Stomach (tissue), 9 donors: ENCODE data around the gene TEAD3. TPM values are rescaled to one million over a fixed set of nuclear protein-coding genes. Genes with fewer than 3 reads are reported as not detected.

ENCODE experiments used
- DNase-seq, 2 donors: peaks; one replicate each; pipeline versions ENCODE4 v3.0.0 to v3.0.0-alpha.2; 2013 to 2019
- H3K27ac ChIP-seq, 5 donors: fragments of 200-600 bp in 4 of 5; sonication (generic) in 4 of 5; one replicate each; pipeline ENCODE4 v1.5.1; 2013 to 2019; ENCODE audit warnings: mild to moderate bottlenecking in 1 of 5, moderate library complexity in 1 of 5
- H3K27me3 ChIP-seq, 3 donors: fragments of 200-600 bp; sonication (generic); one replicate each; pipeline ENCODE4 v1.5.1; 2017 to 2019; ENCODE audit warnings: mixed run types in 1 of 3
- H3K36me3 ChIP-seq, 4 donors: fragments of 200-600 bp; sonication (generic); 1 replicate in 3 of 4; 2 replicates in 1 of 4; pipeline ENCODE4 v1.5.1; 2016 to 2019
- H3K4me1 ChIP-seq, 4 donors: fragments of 200-600 bp; sonication (generic); one replicate each; pipeline ENCODE4 v1.5.1; 2016 to 2019
- H3K4me3 ChIP-seq, 4 donors: fragments of 200-600 bp; sonication (generic) in 3 of 4; one replicate each; pipeline ENCODE4 v1.5.1; 2016 to 2019; ENCODE audit warnings: mild to moderate bottlenecking in 1 of 4
- H3K9me3 ChIP-seq, 4 donors: fragments of 200-600 bp; sonication (generic); one replicate each; pipeline ENCODE4 v1.5.1; 2016 to 2019
- EP300 ChIP-seq: sonication (generic); formaldehyde crosslinking; IDR thresholded peaks from one replicate; pipeline ENCODE4 v1.6.1; 2017; ENCODE audit warnings: antibody characterized with exemption
- POLR2A ChIP-seq, 4 donors: fragments of 450-650 bp; IDR thresholded peaks; one replicate each; pipeline ENCODE4 v1.6.1; 2016; ENCODE audit warnings: antibody characterized with exemption in 4 of 4, control low read depth in 2 of 4, mild to moderate bottlenecking in 1 of 4, moderate library complexity in 1 of 4
- POLR2AphosphoS5 ChIP-seq, 3 donors: sonication (generic); formaldehyde crosslinking; IDR thresholded peaks; one replicate each; pipeline ENCODE4 v1.6.1; 2016; ENCODE audit warnings: antibody characterized with exemption in 3 of 3
- WGBS, 5 donors: extraction: QIAGEN DNeasy Blood & Tissue Kit in 3 of 5; methylation state at CpG; one replicate each; pipeline versions ENCODE4 v1.1.5 to v1.1.7; 2013 to 2018; 5-methylcytosine and 5-hydroxymethylcytosine counted together
- intact Hi-C: fragments of 100-400 bp; cut with DNase I; formaldehyde crosslinking; loops from one replicate; pipeline ENCODE4 v1.15.1; 2023; ENCODE audit warnings: low total_unique reads
- polyA plus RNA-seq, 3 donors: library from polyadenylated mRNA; stranded (reverse); fragments of 200-250 nt; gene quantifications; one replicate each; pipeline ENCODE4 v1.2.3, GENCODE V29; 2013
- total RNA-seq, 5 donors: library from RNA; depleted of rRNA; stranded (reverse); fragments of >200 nt; gene quantifications; one replicate each; pipeline versions ENCODE4 v1.1.0 to v1.2.3, GENCODE V29; 2014 to 2016
- TF ChIP-seq, protein P1 (sequence below), 7 experiments: fragments of 450-650 bp in 4 of 7; fragments of 200-600 bp in 3 of 7; sonication (generic) in 3 of 7; IDR thresholded peaks; one replicate each; pipeline ENCODE4 v1.5.1; 2016 to 2019; ENCODE audit warnings: antibody characterized with exemption in 7 of 7, control low read depth in 2 of 7, mild to moderate bottlenecking in 1 of 7
- donor health status: healthy with polysubstance abuse.
- donor health status: Bipolar disorder and iron deficiency.
- donor health status: healthy.

Gene TEAD3
- total and polyA plus RNA-seq, 8 donors, result 13.0 to 49.1 (median 18.9) TPM

GRCh38 chr6:35488517-35488862 is 8.4 kb downstream of the TEAD3 start:
- Histone ChIP-seq H3K4me1 (peaks cover 74 to 100% (median 86%) of the 10 kb centered on the region in 4 donors), H3K27ac (peak overlapping the region; percentile 71 to 98 (median 89)), H3K9me3 (no peaks in the 10 kb centered on the region), H3K4me3 (peak overlapping the region in 1 of 4 donors; percentile 13), H3K27me3 (no peaks in the 10 kb centered on the region), H3K36me3 (peaks cover 0 to 14% (median 12%) of the 10 kb centered on the region in 4 donors)
- TF ChIP-seq POLR2AphosphoS5 (IDR thresholded peaks at IDR 0.05) (no peak), POLR2A (IDR thresholded peaks at IDR 0.05) (no peak), EP300 (no peak)
- TF ChIP-seq, protein P1, sequence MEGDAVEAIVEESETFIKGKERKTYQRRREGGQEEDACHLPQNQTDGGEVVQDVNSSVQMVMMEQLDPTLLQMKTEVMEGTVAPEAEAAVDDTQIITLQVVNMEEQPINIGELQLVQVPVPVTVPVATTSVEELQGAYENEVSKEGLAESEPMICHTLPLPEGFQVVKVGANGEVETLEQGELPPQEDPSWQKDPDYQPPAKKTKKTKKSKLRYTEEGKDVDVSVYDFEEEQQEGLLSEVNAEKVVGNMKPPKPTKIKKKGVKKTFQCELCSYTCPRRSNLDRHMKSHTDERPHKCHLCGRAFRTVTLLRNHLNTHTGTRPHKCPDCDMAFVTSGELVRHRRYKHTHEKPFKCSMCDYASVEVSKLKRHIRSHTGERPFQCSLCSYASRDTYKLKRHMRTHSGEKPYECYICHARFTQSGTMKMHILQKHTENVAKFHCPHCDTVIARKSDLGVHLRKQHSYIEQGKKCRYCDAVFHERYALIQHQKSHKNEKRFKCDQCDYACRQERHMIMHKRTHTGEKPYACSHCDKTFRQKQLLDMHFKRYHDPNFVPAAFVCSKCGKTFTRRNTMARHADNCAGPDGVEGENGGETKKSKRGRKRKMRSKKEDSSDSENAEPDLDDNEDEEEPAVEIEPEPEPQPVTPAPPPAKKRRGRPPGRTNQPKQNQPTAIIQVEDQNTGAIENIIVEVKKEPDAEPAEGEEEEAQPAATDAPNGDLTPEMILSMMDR (IDR thresholded peaks at IDR 0.05), result no peak
- intact Hi-C loops, result no loop called here
- 68 to 76% (median 72%) methylated on average over 9 of the region's 9 CpGs for WGBS, 5 donors
- DNase-seq, result no peak

DNA sequence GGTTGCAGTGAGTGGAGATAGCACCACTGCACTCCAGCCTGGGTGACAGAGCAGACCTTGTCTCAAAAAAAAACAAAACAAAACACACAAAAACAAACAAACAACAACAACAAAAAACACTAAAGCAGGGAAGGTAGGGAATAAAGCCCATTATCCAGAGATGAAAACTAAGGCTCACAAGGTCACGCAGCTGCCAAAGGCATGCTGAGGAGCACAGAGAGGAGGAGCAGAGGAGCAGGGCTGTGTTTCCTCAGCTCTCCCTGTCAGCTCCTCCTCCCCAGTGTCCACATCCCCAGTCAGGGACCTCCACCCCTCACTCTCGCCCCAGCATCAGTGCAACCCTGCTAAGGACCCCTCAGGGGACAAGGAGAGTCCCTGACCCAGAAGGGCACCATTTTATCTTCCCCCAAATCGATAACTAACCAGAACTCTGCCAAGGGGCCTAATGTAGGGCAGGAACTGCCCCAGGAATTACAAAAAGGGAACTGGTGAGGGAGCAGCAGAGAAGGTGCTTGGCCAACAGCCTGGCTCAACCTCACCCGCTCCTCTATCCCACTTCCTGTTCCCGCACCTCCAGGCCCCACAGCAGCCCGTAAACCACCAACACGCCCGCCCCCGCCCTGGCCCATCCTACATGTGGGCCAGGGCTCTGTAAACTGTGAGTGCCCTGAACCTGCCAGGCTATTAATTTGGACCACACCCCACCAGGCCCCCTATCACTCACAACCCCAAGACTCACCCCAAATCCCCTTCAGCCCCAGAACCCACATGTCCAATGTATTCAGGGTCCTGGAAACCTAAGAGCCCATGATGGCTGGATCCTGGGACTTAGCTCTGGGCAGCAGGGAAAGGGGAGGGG is 9.0 kb downstream of the TEAD3 start:
- WGBS, 5 donors, result 20 to 31% (median 26%) methylated on average over 8 to 9 of the region's 9 CpGs

DNA sequence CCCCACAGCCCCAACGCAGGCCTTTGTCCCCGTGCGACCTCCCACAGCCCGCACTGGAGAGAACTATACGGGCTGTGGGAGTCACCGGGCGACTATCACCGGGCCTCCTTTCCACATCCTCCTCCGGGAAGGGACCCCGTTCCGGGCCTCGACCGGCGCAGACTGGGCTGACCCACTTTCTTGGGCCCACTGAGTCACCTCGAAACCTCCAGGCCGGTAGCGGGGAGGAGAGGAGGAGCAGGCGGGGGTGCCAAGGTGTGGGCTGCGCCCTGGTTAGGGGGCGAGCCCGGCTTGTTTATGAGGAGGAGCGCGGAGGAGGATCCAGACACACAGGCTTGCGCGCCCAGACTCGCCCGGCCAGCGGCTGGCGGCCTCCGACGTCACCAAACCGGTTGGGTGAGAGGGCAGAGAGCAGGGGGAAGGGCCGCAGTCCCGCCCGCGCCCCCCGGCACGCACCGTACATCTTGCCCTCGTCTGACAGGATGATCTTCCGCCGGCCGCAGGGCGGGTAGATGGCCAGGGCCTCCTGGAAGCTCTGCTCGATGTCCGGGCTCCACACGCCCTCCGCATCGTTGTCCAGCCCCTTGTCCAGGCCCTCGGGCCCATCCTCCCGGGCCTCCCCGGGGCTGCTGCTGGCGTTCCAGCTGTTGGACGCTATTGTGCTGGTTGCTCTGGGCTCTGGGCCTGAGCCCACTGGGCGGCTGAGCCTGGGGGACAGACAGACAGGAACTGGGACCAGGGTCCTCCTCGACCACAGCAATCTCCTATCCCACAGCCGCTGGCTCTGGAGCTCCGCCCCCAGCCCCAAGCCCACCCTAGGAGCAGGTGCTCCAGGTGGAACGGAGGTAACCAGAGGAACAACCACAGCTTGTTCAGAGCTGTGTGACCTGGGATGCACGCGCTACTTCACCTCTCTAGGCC is 10.6 kb downstream of the TEAD3 start:
- intact Hi-C loops, result no loop called here
- peak overlapping the region; percentile 73 to 98 (median 89) for H3K27ac ChIP-seq
- 23 to 57% (median 33%) methylated on average over 21 to 61 of the region's 61 CpGs for WGBS, 5 donors
- H3K9me3 ChIP-seq, result no peaks in the 10 kb centered on the region
- DNase-seq, result peak; percentile 86 to 95
- peaks cover 0 to 30% (median 24%) of the 10 kb centered on the region in 4 donors for H3K36me3 ChIP-seq
- no peaks in the 10 kb centered on the region for H3K27me3 ChIP-seq
- TF ChIP-seq POLR2A (IDR thresholded peaks at IDR 0.05) (no peak), POLR2AphosphoS5 (IDR thresholded peaks at IDR 0.05) (peak; percentile 33 to 69 (median 68))
- peak overlapping the region; percentile 22 to 32 (median 28) for H3K4me3 ChIP-seq
- peaks cover 51 to 84% (median 68%) of the 10 kb centered on the region in 4 donors for H3K4me1 ChIP-seq

More for the DNA sequence above, 9.0 kb downstream of the TEAD3 start:
- TF ChIP-seq POLR2AphosphoS5 (IDR thresholded peaks at IDR 0.05) (peak in 1 of 3 donors; percentile 16), EP300 (no peak), POLR2A (IDR thresholded peaks at IDR 0.05) (no peak)
- TF ChIP-seq, protein P1 (IDR thresholded peaks at IDR 0.05), result no peak
- Histone ChIP-seq H3K9me3 (no peaks in the 10 kb centered on the region), H3K27ac (peak overlapping the region; percentile 71 to 98 (median 89)), H3K4me1 (peaks cover 68 to 100% (median 80%) of the 10 kb centered on the region in 4 donors), H3K27me3 (no peaks in the 10 kb centered on the region), H3K36me3 (peaks cover 0 to 20% (median 17%) of the 10 kb centered on the region in 4 donors), H3K4me3 (peak overlapping the region in 1 of 4 donors; percentile 13)
- intact Hi-C loops, result no loop called here
- DNase-seq, result peak; percentile 64 to 88

GRCh38 chr6:35485402-35485877 is 11.4 kb downstream of the TEAD3 start:
- H3K27me3 ChIP-seq, result no peaks in the 10 kb centered on the region
- intact Hi-C loops, result no loop called here
- peaks cover 0 to 37% (median 28%) of the 10 kb centered on the region in 4 donors for H3K36me3 ChIP-seq
- H3K9me3 ChIP-seq, result no peaks in the 10 kb centered on the region
- H3K4me1 ChIP-seq, result peaks cover 45 to 76% (median 61%) of the 10 kb centered on the region in 4 donors
- peak; percentile 52 to 85 for DNase-seq
- WGBS, 5 donors, result 40 to 47% (median 45%) methylated on average over 4 to 11 of the region's 11 CpGs
- no peak for TF ChIP-seq POLR2A (IDR thresholded peaks at IDR 0.05)
- TF ChIP-seq, protein P1 (IDR thresholded peaks at IDR 0.05), result no peak
- no peak for TF ChIP-seq POLR2AphosphoS5 (IDR thresholded peaks at IDR 0.05)
- no peak for TF ChIP-seq EP300
- peak overlapping the region; percentile 22 to 32 (median 28) for H3K4me3 ChIP-seq
- peak overlapping the region; percentile 73 to 98 (median 89) for H3K27ac ChIP-seq
